Hematopoietic multipotent progenitor cell treated with erythropoietin and hydrocortisone succinate and interleukin-3 and kit ligand, for 15 days (in vitro differentiated cells): ENCODE results near the gene HCFC1.

ENCODE experiments used
- DNase-seq: peaks from one replicate; pipeline ENCODE4 v3.0.0-alpha.2; 2015; ENCODE audit warnings: low spot score

The HCFC1 gene

DNA sequence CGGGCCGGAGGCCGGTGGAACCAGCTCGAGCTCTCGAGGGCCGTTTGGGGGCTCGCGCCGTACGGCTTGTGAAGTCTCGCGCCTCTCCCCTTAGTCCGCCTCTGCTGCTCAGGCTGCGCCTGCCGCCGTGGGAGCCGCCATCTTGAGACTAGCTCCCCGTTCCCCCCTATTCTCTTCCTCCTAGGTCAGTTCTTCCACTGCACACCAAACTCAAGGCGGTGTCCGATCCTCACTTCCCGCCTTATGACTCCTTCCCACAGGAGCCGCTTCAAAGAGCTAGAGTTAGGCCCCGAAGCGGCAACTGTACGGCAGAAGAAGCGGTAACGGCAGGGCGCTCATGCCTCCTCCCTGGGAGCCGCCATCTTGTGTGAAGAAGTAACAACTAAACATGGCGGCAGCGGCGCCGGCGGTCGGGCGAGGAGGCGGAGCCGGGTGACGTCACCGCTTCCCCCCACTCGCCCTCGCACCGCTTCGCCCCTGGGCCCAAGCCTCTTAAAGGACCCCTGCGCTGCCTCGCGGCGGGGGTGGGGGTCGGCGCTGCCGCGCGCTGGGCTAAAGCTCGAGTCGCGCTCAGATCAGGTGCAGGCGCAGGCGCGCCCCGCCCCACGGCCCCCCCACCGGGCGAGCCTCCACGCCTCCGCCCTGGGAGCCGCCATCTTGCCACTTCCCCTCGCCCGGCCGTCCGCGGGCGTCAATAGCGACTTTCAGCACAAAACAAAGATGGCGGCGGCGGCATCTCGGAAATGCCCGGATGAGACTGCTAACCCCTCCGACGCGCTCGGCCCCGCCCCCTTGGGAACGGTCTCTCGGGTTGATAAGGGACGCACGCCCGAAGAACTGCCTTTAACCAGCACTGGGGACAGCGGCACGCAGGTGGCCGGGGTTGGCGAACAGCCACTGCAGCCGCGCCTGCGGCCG is at the start of gene HCFC1:
Gene HCFC1, minus strand, starts transcription at position 369 of the 918 bp plus-strand sequence. CDS start 978 bp downstream, outside the sequence.
- DNase-seq, result peak; percentile 92

GRCh38 chrX:154021131-154021611 is 49.6 kb upstream of the HCFC1 start:
- no peak for DNase-seq

DNA sequence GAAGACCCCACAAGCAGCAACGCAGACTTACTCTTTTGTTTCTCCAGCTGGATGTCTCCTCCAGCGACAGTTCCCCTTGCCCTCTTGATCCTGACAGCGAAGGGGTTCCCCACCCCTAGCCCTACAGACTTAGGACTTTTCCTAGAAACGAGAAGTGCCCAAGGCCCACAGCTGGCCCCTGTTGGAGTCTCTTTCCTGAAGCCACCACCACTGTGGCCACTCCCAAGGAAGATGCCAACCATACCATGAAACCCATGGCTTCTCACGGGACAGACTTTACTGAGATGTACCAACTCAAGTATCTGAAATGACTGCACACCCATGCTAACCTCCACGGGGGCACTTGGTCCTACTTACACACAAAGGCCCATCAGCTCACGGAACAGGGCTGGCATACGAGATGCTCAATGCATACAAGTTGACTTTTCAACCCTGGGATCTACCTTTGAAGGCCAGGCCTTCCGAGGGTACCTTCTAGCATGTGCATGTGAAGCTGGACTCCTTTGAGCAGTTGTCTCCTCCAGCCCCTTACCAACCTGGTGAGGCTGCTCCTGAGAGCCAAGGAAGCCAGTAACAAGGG is 49.0 kb upstream of the HCFC1 start:
- DNase-seq, result no peak

DNA sequence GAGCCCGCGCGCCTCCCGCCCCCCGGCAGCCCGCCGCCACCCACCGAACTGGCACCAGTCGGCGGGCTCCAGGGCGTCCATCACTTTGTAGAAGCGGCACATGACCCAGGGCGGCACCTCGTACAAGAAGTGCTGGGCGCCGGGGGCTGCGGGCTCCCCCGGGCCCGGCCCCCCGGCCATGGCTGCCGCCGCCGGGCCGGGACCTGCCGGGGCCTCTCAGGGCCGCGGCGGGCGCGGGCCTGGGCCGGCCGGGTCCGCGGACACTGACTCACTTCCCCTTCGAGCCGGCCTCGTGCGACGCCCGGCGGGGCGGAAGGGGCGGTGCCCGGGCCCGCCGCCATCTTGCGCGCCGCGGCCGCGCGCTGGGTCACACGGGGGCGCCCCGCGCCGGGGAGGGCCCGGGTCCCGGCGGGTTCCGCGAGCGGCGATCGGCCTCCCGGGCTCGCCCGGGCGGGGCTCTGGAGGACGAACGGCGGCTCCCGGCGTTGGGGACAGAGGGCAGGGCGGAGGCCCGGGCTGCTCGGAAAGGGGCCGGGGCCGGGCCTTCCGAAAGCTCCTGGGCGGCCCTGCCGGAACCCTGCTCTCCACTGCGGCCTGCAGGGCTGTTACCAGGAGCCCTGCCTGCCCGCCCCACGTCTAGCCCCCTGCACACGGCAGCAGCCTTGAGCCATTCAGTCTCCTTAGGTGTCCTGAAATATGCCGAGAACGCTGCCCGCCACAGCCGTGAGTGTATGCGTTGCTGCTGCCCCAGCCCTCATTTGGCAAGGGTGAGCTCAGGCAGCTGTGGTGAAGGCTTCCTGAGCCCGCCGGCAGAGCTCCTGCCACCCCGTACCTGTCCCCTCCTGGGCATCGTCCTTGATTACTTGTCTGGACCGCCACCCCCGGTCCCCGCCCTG is 48.3 kb upstream of the HCFC1 start, which contains the start of gene IRAK1:
Gene IRAK1, minus strand, starts transcription at position 270 of the 896 bp plus-strand sequence. Its CDS starts 90 bp downstream, at position 180.
- peak; percentile 53 for DNase-seq

DNA sequence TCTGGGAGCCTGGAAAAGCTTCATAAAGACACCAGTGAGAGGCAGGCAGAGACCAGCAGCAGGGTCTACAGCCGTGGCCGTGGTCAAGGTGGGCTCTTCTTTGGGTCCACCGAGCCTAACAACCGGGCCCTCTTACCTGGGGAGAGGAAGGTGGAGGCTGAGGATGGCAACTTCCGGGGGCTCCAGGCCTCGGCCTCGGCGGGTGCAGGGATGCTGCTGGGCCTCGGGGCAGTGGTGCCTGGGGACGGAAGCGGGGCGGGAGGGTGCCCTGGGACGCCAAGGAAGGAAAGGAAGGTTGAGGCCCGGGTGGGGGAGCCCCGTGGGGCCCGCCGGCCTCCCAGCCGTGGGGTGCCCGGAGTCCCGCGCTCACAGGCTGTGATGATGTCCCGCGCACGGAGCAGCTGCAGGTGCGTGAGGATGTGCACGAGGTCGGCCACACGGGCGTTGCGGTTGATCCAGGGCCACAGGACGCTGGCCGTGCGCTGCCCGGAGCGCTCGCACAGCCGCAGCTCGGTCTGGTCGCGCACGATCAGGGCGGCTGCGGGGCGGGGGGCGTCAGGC is 47.5 kb upstream of the HCFC1 start:
- DNase-seq, result no peak

DNA sequence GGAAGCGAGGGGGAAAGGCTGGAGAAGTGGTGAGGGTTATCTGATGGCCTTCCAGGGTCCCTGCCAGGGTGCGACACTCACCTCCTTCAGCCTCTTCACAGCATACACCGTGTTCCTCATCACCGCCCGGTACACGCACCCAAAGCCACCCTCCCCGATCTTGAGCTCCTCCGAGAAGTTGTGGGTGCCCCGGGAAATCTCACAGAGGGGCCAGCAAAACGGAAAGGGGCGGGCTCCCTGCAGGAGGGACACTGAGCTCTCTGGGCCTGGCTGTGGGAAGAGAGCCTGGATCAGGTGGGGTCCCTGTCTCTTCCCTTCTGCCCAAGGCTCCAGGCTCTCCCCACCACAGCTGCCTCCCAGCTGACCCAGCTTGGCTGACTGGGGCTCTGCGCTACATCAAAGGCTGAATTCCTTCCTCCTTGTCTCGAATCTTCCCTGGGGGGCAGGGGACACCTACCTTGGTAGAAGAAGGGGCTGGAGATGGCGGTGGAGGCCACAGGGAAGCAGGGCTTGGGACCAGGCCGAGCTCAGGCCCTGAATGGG is 47.0 kb upstream of the HCFC1 start:
- DNase-seq, result no peak

- DNase-seq, result no peak
Observed at GRCh38 chrX:154017766-154018517, 46.3 kb upstream of the HCFC1 start.

- DNase-seq, result no peak
Observed at GRCh38 chrX:154016366-154017076, 44.9 kb upstream of the HCFC1 start.

GRCh38 chrX:154015581-154016264 is 44.1 kb upstream of the HCFC1 start:
- DNase-seq, result no peak

- DNase-seq, result no peak
Observed at GRCh38 chrX:154014429-154015380, 43.1 kb upstream of the HCFC1 start.

DNA sequence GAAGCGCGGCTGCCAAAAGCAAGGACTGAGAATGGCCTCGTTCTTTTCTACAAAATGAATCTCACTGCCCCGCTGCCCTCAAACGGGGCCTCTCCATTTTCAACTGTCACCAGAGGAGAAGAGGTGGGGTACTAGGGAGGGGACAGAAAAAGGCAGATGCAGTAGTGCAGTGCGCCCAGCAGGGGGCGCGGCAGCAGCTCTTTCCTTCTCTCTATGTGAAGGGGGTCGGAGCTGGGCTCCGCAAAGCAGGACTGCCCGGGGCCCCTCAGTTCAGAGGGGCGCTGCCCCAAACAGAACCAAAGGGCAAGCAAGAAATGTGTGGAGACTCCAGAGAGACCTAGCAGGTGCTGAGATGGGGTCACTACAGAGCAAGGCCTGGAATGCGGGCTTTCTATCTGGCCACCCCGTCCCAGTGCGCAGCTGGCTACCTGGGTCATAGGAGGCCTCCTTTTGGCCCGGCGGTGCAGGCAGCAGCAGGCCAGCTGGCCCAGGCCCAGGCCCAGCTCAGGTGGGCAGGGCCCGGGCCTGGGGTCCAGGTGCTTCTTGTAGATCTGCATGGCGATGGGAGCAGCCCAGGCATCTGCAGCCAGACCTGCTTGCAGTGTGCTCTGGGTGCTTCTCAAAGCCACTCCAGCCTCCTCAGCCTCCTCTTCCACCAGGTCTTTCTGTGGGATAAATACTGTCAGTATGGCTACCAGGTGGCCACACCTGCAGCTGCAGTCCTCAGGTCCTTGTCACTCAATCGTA is 42.2 kb upstream of the HCFC1 start:
- DNase-seq, result peak; percentile 60

- DNase-seq, result no peak
Observed at GRCh38 chrX:154013001-154013421, 41.4 kb upstream of the HCFC1 start.

DNA sequence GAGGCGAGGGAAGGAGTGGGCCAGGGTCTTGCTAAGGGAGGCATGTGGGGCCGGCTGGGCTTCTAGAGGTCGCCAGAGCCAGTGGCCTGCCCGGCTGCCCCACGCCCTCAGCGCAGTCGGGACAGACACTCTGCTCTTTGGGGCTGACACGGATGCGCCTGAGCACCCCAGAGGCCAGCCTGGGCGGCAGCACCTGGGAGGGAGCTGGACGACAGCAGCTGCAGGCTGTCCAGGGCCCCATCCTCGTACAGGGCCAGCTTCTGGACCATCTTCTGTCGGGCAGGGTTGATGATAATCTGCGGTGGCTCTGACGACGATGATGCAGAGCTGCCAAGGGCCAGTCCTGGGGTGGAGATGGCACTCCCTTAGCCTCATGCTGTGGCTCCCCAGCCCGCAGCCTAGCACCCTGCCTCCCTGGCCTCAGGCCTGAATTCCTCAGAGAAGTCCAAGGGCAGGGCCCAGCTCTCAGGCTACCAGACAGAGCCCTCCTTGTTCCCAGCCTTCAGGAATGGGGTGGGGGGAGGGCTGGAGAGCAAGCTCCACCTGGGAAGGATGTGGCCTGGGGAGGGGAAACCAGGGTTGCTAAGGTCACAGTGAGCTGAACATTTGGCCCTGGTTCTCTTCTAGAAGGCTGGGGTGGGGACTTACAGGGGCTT is 40.8 kb upstream of the HCFC1 start:
- DNase-seq, result no peak

GRCh38 chrX:154011376-154012335 is 40.0 kb upstream of the HCFC1 start:
- no peak for DNase-seq

GRCh38 chrX:154010330-154011087 is 38.9 kb upstream of the HCFC1 start:
- DNase-seq, result no peak
